ENCODE data around the gene HMCN2.

HMCN2 gene

DNA sequence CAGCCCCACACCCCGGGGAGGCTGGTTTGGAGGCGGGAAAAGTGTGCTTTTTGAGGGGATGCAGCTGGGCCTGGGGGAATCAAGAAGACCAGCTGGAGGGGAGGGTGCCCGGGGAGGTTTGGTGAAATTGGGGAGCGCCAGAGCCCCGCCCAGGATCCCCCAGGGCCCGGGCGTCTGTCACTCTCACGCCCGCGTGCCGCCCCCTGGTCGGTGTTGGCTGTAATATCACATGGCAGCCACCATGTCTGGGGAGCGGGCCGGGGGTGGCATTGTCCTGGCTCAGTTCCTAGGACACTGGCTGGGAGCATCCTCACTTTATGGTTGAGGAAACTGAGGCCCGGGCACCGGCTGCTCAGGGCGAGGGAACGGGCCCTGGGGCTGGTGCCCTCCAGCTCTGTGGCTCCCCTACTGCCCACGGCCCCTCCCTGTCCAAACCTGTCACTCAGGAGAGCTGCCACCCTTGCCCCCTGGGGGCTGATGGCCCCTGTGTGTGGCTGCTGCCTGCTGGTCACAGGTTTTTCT lies 206.7 kb downstream of the HMCN2 start:
- no peak for DNase-seq (ENCODE audit: low read depth)
- no peak overlapping the region for H3K4me3 ChIP-seq (ENCODE audit: control insufficient read depth, low read depth, low read length)
- TF ChIP-seq, protein P1, sequence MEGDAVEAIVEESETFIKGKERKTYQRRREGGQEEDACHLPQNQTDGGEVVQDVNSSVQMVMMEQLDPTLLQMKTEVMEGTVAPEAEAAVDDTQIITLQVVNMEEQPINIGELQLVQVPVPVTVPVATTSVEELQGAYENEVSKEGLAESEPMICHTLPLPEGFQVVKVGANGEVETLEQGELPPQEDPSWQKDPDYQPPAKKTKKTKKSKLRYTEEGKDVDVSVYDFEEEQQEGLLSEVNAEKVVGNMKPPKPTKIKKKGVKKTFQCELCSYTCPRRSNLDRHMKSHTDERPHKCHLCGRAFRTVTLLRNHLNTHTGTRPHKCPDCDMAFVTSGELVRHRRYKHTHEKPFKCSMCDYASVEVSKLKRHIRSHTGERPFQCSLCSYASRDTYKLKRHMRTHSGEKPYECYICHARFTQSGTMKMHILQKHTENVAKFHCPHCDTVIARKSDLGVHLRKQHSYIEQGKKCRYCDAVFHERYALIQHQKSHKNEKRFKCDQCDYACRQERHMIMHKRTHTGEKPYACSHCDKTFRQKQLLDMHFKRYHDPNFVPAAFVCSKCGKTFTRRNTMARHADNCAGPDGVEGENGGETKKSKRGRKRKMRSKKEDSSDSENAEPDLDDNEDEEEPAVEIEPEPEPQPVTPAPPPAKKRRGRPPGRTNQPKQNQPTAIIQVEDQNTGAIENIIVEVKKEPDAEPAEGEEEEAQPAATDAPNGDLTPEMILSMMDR (IDR thresholded peaks at IDR 0.05; ENCODE audit: control insufficient read depth, insufficient read depth, low read depth, low read length, missing control alignments): no peak

DNA sequence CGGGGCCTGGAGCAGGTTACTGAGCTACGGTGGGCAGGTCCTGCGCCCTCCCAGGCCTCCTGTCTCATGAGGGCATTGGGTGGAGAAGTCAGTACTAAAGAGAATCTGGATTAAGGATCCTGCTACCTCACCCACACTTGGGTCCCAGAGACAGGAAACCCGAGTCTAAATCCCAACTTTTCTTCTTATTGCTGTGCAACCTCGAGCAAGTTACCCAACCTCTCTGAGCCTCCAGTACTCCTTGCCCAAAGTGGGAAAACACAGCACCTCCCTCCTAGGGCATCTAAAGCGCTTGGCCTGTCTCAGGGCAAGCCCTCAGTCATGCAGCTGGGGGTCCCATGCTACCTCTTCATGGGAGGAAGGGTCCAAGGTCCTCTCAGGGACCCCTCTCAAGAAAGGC lies 207.4 kb downstream of the HMCN2 start:
- H3K4me3 ChIP-seq (ENCODE audit: control insufficient read depth, low read depth, low read length): no peak overlapping the region
- TF ChIP-seq, protein P1 (IDR thresholded peaks at IDR 0.05; ENCODE audit: control insufficient read depth, insufficient read depth, low read depth, low read length, missing control alignments): no peak
- no peak for DNase-seq (ENCODE audit: low read depth)

- no peak for DNase-seq (ENCODE audit: low read depth)
- TF ChIP-seq, protein P1 (IDR thresholded peaks at IDR 0.05; ENCODE audit: control insufficient read depth, insufficient read depth, low read depth, low read length, missing control alignments): no peak
- no peak overlapping the region for H3K4me3 ChIP-seq (ENCODE audit: control insufficient read depth, low read depth, low read length)
Measured at GRCh38 chr9:130473566-130473965, 208.0 kb downstream of the HMCN2 start.

DNA sequence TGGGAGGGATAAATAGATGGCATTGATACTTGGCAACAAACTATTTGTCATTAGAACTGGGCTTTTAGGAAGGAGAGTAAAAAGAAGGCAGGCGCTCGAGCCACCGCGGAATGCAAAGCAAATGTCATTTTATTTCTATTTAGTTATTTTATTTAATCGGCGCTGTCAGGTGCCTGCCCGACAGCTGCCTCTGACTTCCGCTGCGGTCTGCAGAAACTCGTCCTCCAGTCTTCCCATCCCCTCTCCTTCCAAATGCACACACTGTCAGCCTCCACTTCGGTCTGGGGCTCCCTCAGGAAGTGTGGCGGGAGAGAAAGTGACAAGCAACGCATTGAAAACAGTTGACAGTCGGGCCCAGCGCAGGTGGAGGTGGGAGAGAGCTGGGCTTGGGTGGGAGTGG lies 208.5 kb downstream of the HMCN2 start:
- H3K4me3 ChIP-seq (ENCODE audit: control insufficient read depth, low read depth, low read length): no peak overlapping the region
- DNase-seq (ENCODE audit: low read depth): no peak
- TF ChIP-seq, protein P1 (IDR thresholded peaks at IDR 0.05; ENCODE audit: control insufficient read depth, insufficient read depth, low read depth, low read length, missing control alignments): no peak

GRCh38 chr9:130476151-130476730 lies 210.7 kb downstream of the HMCN2 start:
- DNase-seq (ENCODE audit: low read depth): no peak
- TF ChIP-seq, protein P1 (IDR thresholded peaks at IDR 0.05; ENCODE audit: control insufficient read depth, insufficient read depth, low read depth, low read length, missing control alignments): no peak
- H3K4me3 ChIP-seq (ENCODE audit: control insufficient read depth, low read depth, low read length): no peak overlapping the region

- H3K4me3 ChIP-seq (ENCODE audit: control insufficient read depth, low read depth, low read length): no peak overlapping the region
- no peak for DNase-seq (ENCODE audit: low read depth)
- TF ChIP-seq, protein P1 (IDR thresholded peaks at IDR 0.05; ENCODE audit: control insufficient read depth, insufficient read depth, low read depth, low read length, missing control alignments): no peak
Measured at GRCh38 chr9:130477564-130477963, 212.0 kb downstream of the HMCN2 start.
